Muscle layer of duodenum (tissue), 2 donors: Measurements from ENCODE around the gene MR1.

Experiments
- H3K27ac ChIP-seq: one replicate; pipeline ENCODE4 v1.7.0; 2013; ENCODE audit warnings: mild to moderate bottlenecking, low read length
- H3K27me3 ChIP-seq: one replicate; pipeline ENCODE4 v1.7.0; 2013; ENCODE audit warnings: low read depth, mild to moderate bottlenecking, control low read depth, low read length
- H3K36me3 ChIP-seq, 2 donors: one replicate each; pipeline ENCODE4 v1.7.0; 2013; ENCODE audit warnings: low read length in 2 of 2, control low read depth in 1 of 2, mild to moderate bottlenecking in 1 of 2; ENCODE audit not compliant: insufficient read depth in 2 of 2, control insufficient read depth in 1 of 2
- H3K4me1 ChIP-seq, 2 donors: one replicate each; pipeline ENCODE4 v1.7.0; 2013; ENCODE audit warnings: low read length in 2 of 2, mild to moderate bottlenecking in 2 of 2, control low read depth in 1 of 2, moderate library complexity in 1 of 2; ENCODE audit not compliant: insufficient read depth in 2 of 2, control insufficient read depth in 1 of 2
- H3K4me3 ChIP-seq, 2 donors: one replicate each; pipeline ENCODE4 v1.7.0; 2013; ENCODE audit warnings: low read length in 2 of 2, low read depth in 1 of 2, mild to moderate bottlenecking in 1 of 2
- H3K9me3 ChIP-seq, 2 donors: one replicate each; pipeline ENCODE4 v1.7.0; 2013; ENCODE audit warnings: low read length in 2 of 2, control low read depth in 1 of 2, mild to moderate bottlenecking in 1 of 2; ENCODE audit not compliant: control insufficient read depth in 1 of 2
- donor health status: healthy.

The MR1 gene

DNA sequence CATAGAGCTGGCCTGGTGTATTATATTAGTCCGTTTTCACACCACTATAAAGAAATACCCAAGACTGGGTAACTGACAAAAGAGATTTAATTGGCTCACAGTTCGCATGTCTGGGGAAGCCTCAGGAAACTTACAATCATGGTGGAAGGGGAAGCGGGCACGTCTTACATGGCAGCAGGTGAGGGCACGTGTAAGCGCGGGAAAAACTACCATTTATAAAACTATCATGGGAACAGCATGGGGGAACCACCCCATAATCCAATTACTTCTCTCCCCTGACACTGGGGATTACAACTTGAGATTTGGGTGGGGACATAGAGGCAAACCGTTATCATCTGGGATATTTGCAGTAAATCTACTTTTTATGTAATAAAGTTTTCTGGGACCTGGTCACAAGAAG is 61.5 kb downstream of the MR1 start:
- no peak overlapping the region for H3K4me3 ChIP-seq
- H3K27me3 ChIP-seq, result no peaks in the 10 kb centered on the region
- no peaks in the 10 kb centered on the region for H3K9me3 ChIP-seq
- H3K36me3 ChIP-seq, result no peaks in the 10 kb centered on the region
- peak overlapping the region; percentile 86 for H3K27ac ChIP-seq
- H3K4me1 ChIP-seq, result peaks cover 28 to 31% of the 10 kb centered on the region in 2 donors

- Histone ChIP-seq H3K9me3 (no peaks in the 10 kb centered on the region), H3K4me1 (peaks cover 28 to 31% of the 10 kb centered on the region in 2 donors), H3K4me3 (no peak overlapping the region), H3K36me3 (no peaks in the 10 kb centered on the region), H3K27me3 (no peaks in the 10 kb centered on the region), H3K27ac (peak overlapping the region; percentile 86)
Observed at GRCh38 chr1:181095763-181096184, 62.0 kb downstream of the MR1 start.

DNA sequence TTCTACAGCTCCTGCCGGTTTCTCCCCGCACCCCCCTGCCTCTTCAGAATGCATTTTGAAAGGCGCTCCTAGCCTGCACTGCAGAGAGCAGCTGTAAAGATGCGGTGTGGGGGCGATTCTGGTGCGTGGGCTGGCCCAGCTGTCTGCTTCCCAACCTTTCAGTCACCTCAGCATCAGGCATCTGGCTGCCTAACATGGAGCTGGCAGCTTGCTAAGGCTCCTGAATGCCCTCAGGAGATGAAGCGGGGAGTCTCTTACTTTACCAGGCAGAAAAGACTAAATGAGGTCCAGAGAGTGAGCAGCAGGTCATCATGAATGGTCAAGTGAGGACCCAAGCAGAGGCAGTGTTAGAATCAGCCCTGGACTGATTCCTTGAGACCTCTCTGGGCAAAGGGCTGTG is 63.5 kb downstream of the MR1 start:
- Histone ChIP-seq H3K4me1 (peaks cover 22 to 28% of the 10 kb centered on the region in 2 donors), H3K4me3 (no peak overlapping the region), H3K36me3 (no peaks in the 10 kb centered on the region), H3K9me3 (no peaks in the 10 kb centered on the region), H3K27ac (no peak overlapping the region), H3K27me3 (no peaks in the 10 kb centered on the region)

DNA sequence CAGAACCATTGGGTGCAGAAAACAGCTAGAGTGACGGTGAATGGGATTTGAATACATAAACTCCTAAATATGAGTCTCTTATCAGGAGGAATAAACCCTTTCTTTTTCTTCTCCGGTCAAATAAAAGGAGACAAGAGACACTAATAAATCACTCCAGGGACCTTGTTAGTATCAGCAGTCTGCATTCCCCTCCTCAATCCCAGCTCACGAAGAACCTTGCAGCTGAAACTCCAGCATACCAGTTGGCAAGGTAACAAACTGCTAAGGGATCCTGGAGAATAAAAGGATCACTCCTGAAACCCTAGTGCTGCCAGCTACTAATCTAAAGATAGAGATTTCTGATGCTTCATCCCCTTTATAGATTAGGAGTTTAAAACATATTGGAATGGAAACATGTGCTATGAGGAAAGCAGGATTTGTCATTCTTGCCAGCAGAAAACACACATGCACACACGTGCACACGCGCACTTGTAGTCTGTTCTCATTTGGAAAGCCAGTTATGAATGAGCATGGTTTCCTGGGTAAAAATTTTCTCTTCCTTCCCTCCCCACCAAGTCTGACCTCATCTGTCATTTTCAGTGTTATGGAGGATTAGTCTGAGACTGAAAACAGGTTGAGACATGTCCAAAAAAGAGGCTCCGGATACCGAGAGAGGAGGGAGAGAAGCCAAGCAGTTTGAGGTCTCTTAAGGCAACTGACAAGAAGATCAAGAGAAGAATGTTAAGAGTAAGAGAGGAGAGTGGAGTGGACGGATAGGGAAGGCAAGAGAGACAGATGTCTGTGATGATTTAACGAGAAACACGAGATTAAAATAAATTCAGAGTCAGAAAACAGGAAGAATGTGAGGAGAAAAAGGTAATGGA is 65.6 kb downstream of the MR1 start:
- Histone ChIP-seq H3K27me3 (no peaks in the 10 kb centered on the region), H3K36me3 (no peaks in the 10 kb centered on the region), H3K4me1 (peaks cover 28 to 30% of the 10 kb centered on the region in 2 donors), H3K4me3 (no peak overlapping the region), H3K27ac (peak overlapping the region; percentile 12), H3K9me3 (no peaks in the 10 kb centered on the region)

GRCh38 chr1:181100015-181100905 is 66.5 kb downstream of the MR1 start:
- H3K27me3 ChIP-seq, result no peaks in the 10 kb centered on the region
- H3K4me1 ChIP-seq, result peaks cover 23 to 28% of the 10 kb centered on the region in 2 donors
- peak overlapping the region; percentile 12 for H3K27ac ChIP-seq
- no peaks in the 10 kb centered on the region for H3K9me3 ChIP-seq
- H3K36me3 ChIP-seq, result no peaks in the 10 kb centered on the region
- no peak overlapping the region for H3K4me3 ChIP-seq

GRCh38 chr1:181100934-181101333 is 67.2 kb downstream of the MR1 start:
- no peaks in the 10 kb centered on the region for H3K36me3 ChIP-seq
- no peak overlapping the region for H3K27ac ChIP-seq
- H3K4me3 ChIP-seq, result no peak overlapping the region
- H3K9me3 ChIP-seq, result no peaks in the 10 kb centered on the region
- H3K4me1 ChIP-seq, result peaks cover 21 to 23% of the 10 kb centered on the region in 2 donors
- H3K27me3 ChIP-seq, result no peaks in the 10 kb centered on the region

DNA sequence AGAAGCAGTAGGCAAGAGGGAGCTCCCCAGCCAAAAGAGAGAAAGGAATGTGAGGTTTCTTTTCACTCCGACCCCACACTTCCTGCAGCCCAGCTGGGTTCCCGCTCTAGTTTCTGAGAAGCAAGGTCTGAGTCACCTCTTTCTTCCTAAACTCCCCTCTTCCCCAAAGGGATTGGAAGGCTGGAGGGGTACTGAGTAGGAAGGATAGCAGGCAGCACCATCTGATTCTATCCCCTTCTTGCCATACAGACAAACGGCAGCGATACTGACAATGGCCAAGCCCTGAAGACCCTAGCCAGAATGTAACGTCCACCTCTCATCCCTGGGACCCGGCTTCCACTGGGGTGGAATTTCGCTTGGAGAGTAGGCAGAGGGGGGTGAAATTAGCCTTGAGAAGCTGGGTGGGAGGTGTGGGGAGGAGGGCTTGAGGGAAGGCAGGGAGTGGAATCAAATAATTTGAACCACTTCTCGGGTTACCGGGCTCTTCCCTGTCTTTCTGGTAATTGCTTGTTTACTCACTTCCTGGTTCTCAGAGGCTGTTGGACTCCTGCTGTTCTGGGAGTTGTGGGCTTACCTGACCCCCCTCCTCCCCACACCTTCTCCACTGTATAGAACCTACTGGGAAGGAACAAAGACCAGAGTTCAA is 67.9 kb downstream of the MR1 start:
- Histone ChIP-seq H3K36me3 (no peaks in the 10 kb centered on the region), H3K27me3 (no peaks in the 10 kb centered on the region), H3K27ac (no peak overlapping the region), H3K9me3 (no peaks in the 10 kb centered on the region), H3K4me3 (no peak overlapping the region), H3K4me1 (peaks cover 17 to 23% of the 10 kb centered on the region in 2 donors)

DNA sequence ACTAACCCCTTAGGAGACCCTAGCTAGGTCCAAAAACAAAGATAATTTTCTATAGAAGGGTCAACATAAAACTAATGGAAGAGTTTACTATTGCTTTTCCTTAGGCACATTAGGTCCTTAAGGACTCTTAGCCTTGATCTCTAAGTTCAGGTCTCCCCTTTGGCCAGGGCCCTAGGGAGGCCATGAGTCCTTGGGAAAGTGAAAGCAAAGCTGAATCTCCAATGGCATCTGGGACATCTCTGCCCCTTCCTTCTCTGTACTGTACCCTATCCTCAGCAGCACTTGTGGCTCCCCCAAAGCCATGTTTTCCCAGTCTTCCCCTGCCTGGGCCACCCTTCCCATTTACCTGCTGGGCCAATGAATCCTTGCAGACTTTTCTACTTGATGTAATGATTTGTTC is 69.1 kb downstream of the MR1 start:
- Histone ChIP-seq H3K27me3 (no peaks in the 10 kb centered on the region), H3K9me3 (no peaks in the 10 kb centered on the region), H3K4me1 (peaks cover 10 to 23% of the 10 kb centered on the region in 2 donors), H3K36me3 (no peaks in the 10 kb centered on the region), H3K4me3 (no peak overlapping the region), H3K27ac (no peak overlapping the region)

GRCh38 chr1:181103399-181103798 is 69.6 kb downstream of the MR1 start:
- no peaks in the 10 kb centered on the region for H3K36me3 ChIP-seq
- H3K9me3 ChIP-seq, result no peaks in the 10 kb centered on the region
- no peaks in the 10 kb centered on the region for H3K27me3 ChIP-seq
- peaks cover 10 to 23% of the 10 kb centered on the region in 2 donors for H3K4me1 ChIP-seq
- H3K4me3 ChIP-seq, result no peak overlapping the region
- H3K27ac ChIP-seq, result no peak overlapping the region

DNA sequence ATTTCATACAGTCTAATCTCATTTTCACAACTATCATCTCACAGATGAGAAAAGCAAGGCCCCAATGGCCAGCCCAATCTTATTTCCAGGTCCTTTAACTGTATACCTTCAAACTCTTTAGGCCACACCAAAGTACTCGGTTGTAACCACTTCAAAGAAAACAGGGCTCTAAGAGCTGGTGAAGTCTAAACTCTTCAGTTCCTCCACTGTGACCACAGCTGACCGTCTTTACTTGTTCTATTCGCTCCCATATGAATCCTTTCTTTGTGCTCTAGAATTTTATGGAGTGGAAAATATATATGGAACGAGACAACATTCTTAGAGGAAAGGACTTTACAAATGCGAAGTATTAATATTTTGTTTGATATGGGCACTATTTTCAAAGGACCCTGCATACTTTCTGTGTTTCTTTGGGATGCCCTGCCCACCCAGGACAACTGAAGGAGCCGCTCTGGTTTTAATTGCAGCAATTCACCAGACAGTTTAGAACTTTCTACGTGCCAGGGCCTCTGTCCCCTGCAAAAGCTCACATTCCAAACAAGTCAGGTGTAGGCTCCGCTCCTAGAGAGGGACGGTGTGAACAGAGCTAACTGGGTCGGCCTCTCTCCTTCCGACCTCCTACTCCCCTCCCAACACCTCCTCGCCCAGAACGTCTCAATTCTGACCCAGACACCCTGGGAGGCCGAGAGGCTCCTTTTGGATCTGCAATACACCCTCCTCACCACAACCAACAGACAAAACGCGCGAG is 70.4 kb downstream of the MR1 start:
- H3K4me1 ChIP-seq, result peaks cover 4 to 23% of the 10 kb centered on the region in 2 donors
- H3K36me3 ChIP-seq, result no peaks in the 10 kb centered on the region
- peak overlapping the region; percentile 62 to 72 for H3K4me3 ChIP-seq
- H3K9me3 ChIP-seq, result no peaks in the 10 kb centered on the region
- no peak overlapping the region for H3K27ac ChIP-seq
- no peaks in the 10 kb centered on the region for H3K27me3 ChIP-seq
